ENCODE measurements around the gene SMARCAD1. TPM values are rescaled to one million over a fixed set of nuclear protein-coding genes. Genes with fewer than 3 reads are reported as not detected.

SMARCAD1 gene
- total and polyA plus RNA-seq, 2 experiments from 2014 or later, result 14.7 to 58.1 TPM

DNA sequence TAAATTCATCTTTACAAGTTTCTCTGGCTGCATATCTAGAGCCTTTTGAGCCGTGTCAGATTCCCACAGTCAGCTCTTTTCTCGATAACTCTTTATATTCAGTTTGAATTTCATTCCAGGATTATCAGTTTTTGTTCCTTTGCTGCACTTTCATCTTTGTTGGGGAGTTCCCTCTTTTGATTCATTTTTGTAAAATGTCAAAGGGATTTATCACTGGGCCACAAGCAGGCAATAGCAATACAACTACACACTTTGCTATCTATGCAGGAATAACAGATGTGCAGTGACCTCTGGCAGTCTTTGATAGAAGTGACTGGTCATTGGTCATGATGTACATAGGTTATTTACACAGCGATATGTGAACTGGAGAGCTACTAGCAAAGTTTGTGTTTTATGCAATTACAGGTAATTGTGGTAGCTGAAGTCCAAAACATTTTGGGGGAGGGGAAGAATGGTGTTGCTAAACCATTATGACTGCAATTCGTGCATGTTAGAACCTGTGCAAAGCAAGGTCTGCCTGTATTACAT is 91.1 kb downstream of the SMARCAD1 start:
- Histone ChIP-seq H4K20me1 (ENCODE audit: insufficient read depth, poor library complexity, severe bottlenecking) (no peaks in the 10 kb centered on the region), H3K4me2 (peak overlapping the region; percentile 34), H3K36me3 (replicated peaks; ENCODE audit: insufficient read depth, low read depth) (no peaks in the 10 kb centered on the region), H2AFZ (no peak overlapping the region), H3K9me2 (replicated peaks; ENCODE audit: insufficient read depth) (no peaks in the 10 kb centered on the region), H3K4me3 (no peak overlapping the region), H3K79me2 (no peaks in the 10 kb centered on the region), H3K27me3 (no peaks in the 10 kb centered on the region), H3K27ac (peak overlapping the region; percentile 33), H3K4me1 (ENCODE audit: insufficient read depth) (no peaks in the 10 kb centered on the region), H3K9me3 (ENCODE audit: low read depth) (no peaks in the 10 kb centered on the region)
- DNase-seq (ENCODE audit: low spot score), result peak; percentile 46
- no peak for TF ChIP-seq EZH2 (IDR thresholded peaks at IDR 0.05; ENCODE audit: borderline replicate concordance)
- WGBS (ENCODE audit: low lambda C conversion rate, missing lambda C conversion rate), result 72% methylated on average over 4 of the region's 4 CpGs

DNA sequence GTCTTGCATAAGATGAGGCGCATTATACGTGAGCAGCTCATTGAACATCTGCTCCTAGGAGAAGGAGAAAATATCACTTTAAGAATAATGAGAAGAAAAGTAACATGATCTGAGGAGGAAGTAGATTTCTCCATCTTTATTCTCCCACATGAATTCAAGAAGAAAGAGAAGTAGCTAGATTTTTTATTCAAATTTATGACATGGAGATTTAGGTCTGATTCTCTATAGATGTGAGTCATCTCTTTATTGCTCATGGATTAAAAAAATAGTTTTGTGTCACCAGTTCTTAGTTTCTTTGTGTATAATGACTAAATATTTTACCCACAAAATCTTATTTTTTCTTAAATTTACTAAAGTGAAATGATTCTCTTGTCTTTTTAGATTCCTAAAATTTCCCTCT is 94.5 kb downstream of the SMARCAD1 start:
- H3K4me3 ChIP-seq, result no peak overlapping the region

DNA sequence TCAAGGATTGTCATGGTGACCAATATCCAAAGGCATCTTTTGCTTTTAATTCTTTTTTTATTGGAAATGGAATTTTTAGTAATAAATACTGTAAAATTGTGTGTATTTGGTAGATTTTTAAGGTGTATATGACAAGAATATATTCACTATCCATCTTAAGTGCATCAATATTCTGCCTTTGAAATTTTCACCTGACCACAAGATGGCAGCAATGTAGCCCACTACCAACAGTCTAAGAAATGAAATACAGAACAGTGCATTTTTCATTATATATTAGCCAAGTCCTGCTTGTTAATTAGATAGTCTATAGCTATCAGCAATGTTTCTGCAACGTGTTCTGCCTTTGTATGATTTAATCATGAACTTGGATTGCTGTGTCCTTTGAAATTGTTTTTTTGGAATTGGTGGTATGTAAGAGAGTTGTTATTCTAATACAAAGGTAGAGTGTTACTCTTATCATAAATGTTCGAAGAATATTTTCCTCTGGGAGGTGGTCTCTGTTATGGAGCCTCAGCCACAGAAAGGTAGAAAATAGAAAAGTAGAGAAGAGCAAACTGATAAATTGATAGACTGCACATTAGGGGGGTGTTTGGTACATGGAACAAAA is 96.8 kb downstream of the SMARCAD1 start:
- peak; percentile 47 for DNase-seq (ENCODE audit: low spot score)
- no peaks in the 10 kb centered on the region for H3K9me3 ChIP-seq (ENCODE audit: low read depth)
- H3K4me2 ChIP-seq, result no peak overlapping the region
- H3K27ac ChIP-seq, result no peak overlapping the region
- H4K20me1 ChIP-seq (ENCODE audit: insufficient read depth, poor library complexity, severe bottlenecking), result no peaks in the 10 kb centered on the region
- no peak overlapping the region for H3K4me3 ChIP-seq
- no peak overlapping the region for H2AFZ ChIP-seq
- H3K9me2 ChIP-seq (replicated peaks; ENCODE audit: insufficient read depth), result no peaks in the 10 kb centered on the region
- H3K4me1 ChIP-seq (ENCODE audit: insufficient read depth), result peaks cover 6% of the 10 kb centered on the region
- WGBS (ENCODE audit: low lambda C conversion rate, missing lambda C conversion rate), result 42% methylated on average over 2 of the region's 2 CpGs
- TF ChIP-seq, protein P1, sequence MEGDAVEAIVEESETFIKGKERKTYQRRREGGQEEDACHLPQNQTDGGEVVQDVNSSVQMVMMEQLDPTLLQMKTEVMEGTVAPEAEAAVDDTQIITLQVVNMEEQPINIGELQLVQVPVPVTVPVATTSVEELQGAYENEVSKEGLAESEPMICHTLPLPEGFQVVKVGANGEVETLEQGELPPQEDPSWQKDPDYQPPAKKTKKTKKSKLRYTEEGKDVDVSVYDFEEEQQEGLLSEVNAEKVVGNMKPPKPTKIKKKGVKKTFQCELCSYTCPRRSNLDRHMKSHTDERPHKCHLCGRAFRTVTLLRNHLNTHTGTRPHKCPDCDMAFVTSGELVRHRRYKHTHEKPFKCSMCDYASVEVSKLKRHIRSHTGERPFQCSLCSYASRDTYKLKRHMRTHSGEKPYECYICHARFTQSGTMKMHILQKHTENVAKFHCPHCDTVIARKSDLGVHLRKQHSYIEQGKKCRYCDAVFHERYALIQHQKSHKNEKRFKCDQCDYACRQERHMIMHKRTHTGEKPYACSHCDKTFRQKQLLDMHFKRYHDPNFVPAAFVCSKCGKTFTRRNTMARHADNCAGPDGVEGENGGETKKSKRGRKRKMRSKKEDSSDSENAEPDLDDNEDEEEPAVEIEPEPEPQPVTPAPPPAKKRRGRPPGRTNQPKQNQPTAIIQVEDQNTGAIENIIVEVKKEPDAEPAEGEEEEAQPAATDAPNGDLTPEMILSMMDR (IDR thresholded peaks at IDR 0.05; ENCODE audit: poor library complexity), result peak; percentile 77
- no peak for TF ChIP-seq EZH2 (IDR thresholded peaks at IDR 0.05; ENCODE audit: borderline replicate concordance)
- no peaks in the 10 kb centered on the region for H3K27me3 ChIP-seq
- no peaks in the 10 kb centered on the region for H3K79me2 ChIP-seq
- H3K36me3 ChIP-seq (replicated peaks; ENCODE audit: insufficient read depth, low read depth), result no peaks in the 10 kb centered on the region

More for the DNA sequence above, 94.5 kb downstream of the SMARCAD1 start:
- Histone ChIP-seq H3K27me3 (no peaks in the 10 kb centered on the region), H3K4me2 (no peak overlapping the region), H3K4me1 (ENCODE audit: insufficient read depth) (no peaks in the 10 kb centered on the region), H3K9me3 (ENCODE audit: low read depth) (no peaks in the 10 kb centered on the region), H3K27ac (no peak overlapping the region), H3K9me2 (replicated peaks; ENCODE audit: insufficient read depth) (no peaks in the 10 kb centered on the region), H2AFZ (no peak overlapping the region), H3K36me3 (replicated peaks; ENCODE audit: insufficient read depth, low read depth) (no peaks in the 10 kb centered on the region), H4K20me1 (ENCODE audit: insufficient read depth, poor library complexity, severe bottlenecking) (no peaks in the 10 kb centered on the region), H3K79me2 (no peaks in the 10 kb centered on the region)
- WGBS (ENCODE audit: low lambda C conversion rate, missing lambda C conversion rate), result 90% methylated on average over 2 of the region's 2 CpGs
- TF ChIP-seq, protein P1 (IDR thresholded peaks at IDR 0.05; ENCODE audit: poor library complexity), result no peak
- TF ChIP-seq EZH2 (IDR thresholded peaks at IDR 0.05; ENCODE audit: borderline replicate concordance) (no peak), EZH2phosphoT487 (IDR thresholded peaks at IDR 0.05; ENCODE audit: low read depth, severe bottlenecking, unreplicated experiment) (no peak)
- no peak for DNase-seq (ENCODE audit: low spot score)

DNA sequence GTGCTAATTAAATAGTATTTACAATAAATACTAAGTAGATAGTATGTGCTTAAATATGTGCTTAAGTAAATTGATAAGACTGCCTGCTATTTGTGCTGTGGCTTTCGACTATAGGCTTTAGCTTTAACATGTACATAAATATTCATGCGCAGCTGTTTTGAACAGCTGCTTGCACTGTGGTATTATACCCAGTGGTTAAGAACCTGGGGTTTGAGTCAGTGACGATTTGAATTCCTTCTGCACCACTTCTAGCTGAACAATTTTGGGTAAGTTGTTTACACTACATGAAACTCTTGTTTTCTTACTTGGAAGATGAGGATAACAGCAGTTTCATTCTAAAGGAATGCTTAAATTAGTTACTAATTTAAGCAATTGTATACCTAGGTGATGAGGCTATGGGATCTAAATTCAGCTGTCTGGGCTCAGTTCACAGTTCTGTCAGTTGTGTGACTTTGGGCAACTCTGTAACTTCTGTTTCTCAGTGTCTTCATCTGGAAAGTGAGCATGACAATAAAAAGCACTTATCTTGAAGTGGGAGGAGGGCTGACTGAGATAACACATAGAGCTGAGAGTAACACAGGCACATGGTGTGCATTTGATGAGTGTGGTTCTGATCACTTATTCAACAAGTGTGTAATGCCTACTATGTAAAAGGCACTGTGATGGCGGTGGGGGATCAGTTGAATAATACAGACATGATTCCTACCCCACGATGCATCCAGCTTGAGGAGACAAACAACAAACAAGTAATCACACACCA is 98.0 kb downstream of the SMARCAD1 start:
- Histone ChIP-seq H3K27me3 (no peaks in the 10 kb centered on the region), H3K9me2 (replicated peaks; ENCODE audit: insufficient read depth) (no peaks in the 10 kb centered on the region), H3K4me2 (no peak overlapping the region), H3K4me3 (no peak overlapping the region), H3K36me3 (replicated peaks; ENCODE audit: insufficient read depth, low read depth) (no peaks in the 10 kb centered on the region), H3K27ac (no peak overlapping the region), H3K9me3 (ENCODE audit: low read depth) (no peaks in the 10 kb centered on the region), H3K79me2 (no peaks in the 10 kb centered on the region), H3K4me1 (ENCODE audit: insufficient read depth) (peaks cover 6% of the 10 kb centered on the region), H4K20me1 (ENCODE audit: insufficient read depth, poor library complexity, severe bottlenecking) (no peaks in the 10 kb centered on the region), H2AFZ (no peak overlapping the region)
- 61% methylated on average over 5 of the region's 5 CpGs for WGBS (ENCODE audit: low lambda C conversion rate, missing lambda C conversion rate)
- TF ChIP-seq, protein P1 (IDR thresholded peaks at IDR 0.05; ENCODE audit: poor library complexity), result no peak
- TF ChIP-seq EZH2 (IDR thresholded peaks at IDR 0.05; ENCODE audit: borderline replicate concordance) (no peak), EZH2phosphoT487 (IDR thresholded peaks at IDR 0.05; ENCODE audit: low read depth, severe bottlenecking, unreplicated experiment) (no peak)
- no peak for DNase-seq (ENCODE audit: low spot score)
